ENCODE measurements around the gene LCN12.

DNA sequence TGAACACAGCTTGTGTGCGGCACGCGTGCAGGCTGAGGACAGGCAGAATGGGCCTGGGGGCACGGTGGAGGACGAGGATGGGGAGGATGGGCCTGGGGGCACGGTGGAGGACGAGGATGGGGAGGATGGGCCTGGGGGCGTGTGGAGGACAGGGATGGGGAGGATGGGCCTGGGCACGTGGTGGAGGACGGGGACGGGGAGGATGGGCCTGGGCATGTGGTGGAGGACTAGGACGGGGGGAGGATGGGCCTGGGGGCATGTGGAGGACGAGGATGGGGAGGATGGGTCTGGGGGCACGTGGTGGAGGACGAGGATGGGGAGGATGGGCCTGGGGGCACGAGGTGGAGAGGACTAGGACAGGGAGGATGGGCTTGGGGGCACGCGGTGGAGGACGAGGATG is 29.5 kb upstream of the LCN12 start:
- TF ChIP-seq TAF1 (IDR thresholded peaks at IDR 0.05; ENCODE audit: low read depth, low read length) (no peak), POLR2AphosphoS5 (IDR thresholded peaks at IDR 0.05; ENCODE audit: low read depth, low read length) (no peak), SPI1 (IDR thresholded peaks at IDR 0.05; ENCODE audit: low read depth, low read length) (no peak)

Data from GM12891 (cell line).